Esophagus muscularis mucosa (tissue), 4 donors: ENCODE results near the gene GP2.

ENCODE experiments used
- EP300 ChIP-seq: sonication (generic); formaldehyde crosslinking; IDR thresholded peaks from one replicate; pipeline ENCODE4 v1.6.1; 2017; ENCODE audit warnings: antibody characterized with exemption
- POLR2A ChIP-seq: fragments of 450-650 bp; IDR thresholded peaks from one replicate; pipeline ENCODE4 v1.6.1; 2017; ENCODE audit warnings: antibody characterized with exemption, moderate library complexity, mild to moderate bottlenecking, low read depth
- POLR2AphosphoS5 ChIP-seq, 2 donors: sonication (generic); formaldehyde crosslinking; IDR thresholded peaks; one replicate each; pipeline ENCODE4 v1.6.1; 2017; ENCODE audit warnings: antibody characterized with exemption in 2 of 2
- TF ChIP-seq, protein P1 (sequence below), 3 experiments: fragments of 200-600 bp in 2 of 3; fragments of 450-650 bp in 1 of 3; sonication (generic) in 2 of 3; IDR thresholded peaks; one replicate each; pipeline ENCODE4 v1.5.1; 2017 to 2019; ENCODE audit warnings: antibody characterized with exemption in 3 of 3, mild to moderate bottlenecking in 2 of 3, moderate library complexity in 1 of 3

GRCh38 chr16:20327444-20328041 lies at the start of gene GP2:
- TF ChIP-seq, protein P1, sequence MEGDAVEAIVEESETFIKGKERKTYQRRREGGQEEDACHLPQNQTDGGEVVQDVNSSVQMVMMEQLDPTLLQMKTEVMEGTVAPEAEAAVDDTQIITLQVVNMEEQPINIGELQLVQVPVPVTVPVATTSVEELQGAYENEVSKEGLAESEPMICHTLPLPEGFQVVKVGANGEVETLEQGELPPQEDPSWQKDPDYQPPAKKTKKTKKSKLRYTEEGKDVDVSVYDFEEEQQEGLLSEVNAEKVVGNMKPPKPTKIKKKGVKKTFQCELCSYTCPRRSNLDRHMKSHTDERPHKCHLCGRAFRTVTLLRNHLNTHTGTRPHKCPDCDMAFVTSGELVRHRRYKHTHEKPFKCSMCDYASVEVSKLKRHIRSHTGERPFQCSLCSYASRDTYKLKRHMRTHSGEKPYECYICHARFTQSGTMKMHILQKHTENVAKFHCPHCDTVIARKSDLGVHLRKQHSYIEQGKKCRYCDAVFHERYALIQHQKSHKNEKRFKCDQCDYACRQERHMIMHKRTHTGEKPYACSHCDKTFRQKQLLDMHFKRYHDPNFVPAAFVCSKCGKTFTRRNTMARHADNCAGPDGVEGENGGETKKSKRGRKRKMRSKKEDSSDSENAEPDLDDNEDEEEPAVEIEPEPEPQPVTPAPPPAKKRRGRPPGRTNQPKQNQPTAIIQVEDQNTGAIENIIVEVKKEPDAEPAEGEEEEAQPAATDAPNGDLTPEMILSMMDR (IDR thresholded peaks at IDR 0.05), result no peak
- TF ChIP-seq POLR2A (no peak), POLR2AphosphoS5 (IDR thresholded peaks at IDR 0.05) (no peak), EP300 (no peak)
